LNCAP (cell line): ENCODE data around the gene EFHC1.

ENCODE experiments used
- CTCF ChIP-seq: fragments of 450-650 bp; IDR thresholded peaks from 2 replicates; pipeline ENCODE4 v1.5.1; 2017; ENCODE audit warnings: mild to moderate bottlenecking

EFHC1 gene

GRCh38 chr6:52573295-52573694 is 153.2 kb downstream of the EFHC1 start:
- TF ChIP-seq CTCF, result no peak
